ENCODE data around the gene MUCL1. TPM values are rescaled to one million over a fixed set of nuclear protein-coding genes. Genes with fewer than 3 reads are reported as not detected.
A peak's percentile ranks its signal among the peaks of the same experiment; 100 is the strongest.

MUCL1 gene
- not detected for total RNA-seq
- total RNA-seq (2013), result not detected

- WGBS (ENCODE audit: insufficient coverage), result 37% methylated on average over 6 of the region's 6 CpGs
- intact Hi-C loops (cut with micrococcal nuclease), result loop anchor here (1.0 to 2.0 kb wide), 4 partner anchors 104 to 219 kb away; no protein-coding TSS in a partner anchor
- Histone ChIP-seq H3K9me3 (ENCODE audit: control insufficient read depth, insufficient read depth, low read length) (no peaks in the 10 kb centered on the region), H3K4me1 (ENCODE audit: control insufficient read depth, insufficient read depth, low read length) (no peaks in the 10 kb centered on the region), H3K36me3 (ENCODE audit: control insufficient read depth, insufficient read depth, low read length) (no peaks in the 10 kb centered on the region), H3K4me3 (ENCODE audit: low read length) (no peak within 1 kb of the TSS), H3K27me3 (ENCODE audit: control insufficient read depth, insufficient read depth, low read length) (no peaks in the 10 kb centered on the region), H3K27ac (ENCODE audit: low read length) (no peak within 1 kb of the TSS)
- peak; percentile 98 to 100 (median 100) for ATAC-seq
- Mint-ChIP-seq H3K4me3 (no peak within 1 kb of the TSS), H3K27me3 (ENCODE audit: low read depth in 2 of 2) (no peaks in the 10 kb centered on the region), H3K4me1 (peaks cover 6 to 8% of the 10 kb centered on the region in 2 donors), H3K27ac (peak within 1 kb of the TSS in 1 of 2 donors; percentile 21), H3K36me3 (no peaks in the 10 kb centered on the region), H3K9me3 (no peaks in the 10 kb centered on the region)
- DNase-seq, result peak; percentile 39 to 85
- peak; percentile 96 for TF ChIP-seq CTCF (IDR thresholded peaks at IDR 0.05)
Measured at GRCh38 chr12:54853933-54854538, at the start of gene MUCL1. MUCL1 (plus strand) TSS chr12:54854516; CDS start chr12:54854583, 67 bp downstream.

- WGBS (ENCODE audit: insufficient coverage), result 92% methylated on average over 3 of the region's 3 CpGs
- Histone ChIP-seq H3K36me3 (ENCODE audit: control insufficient read depth, insufficient read depth, low read length) (no peaks in the 10 kb centered on the region), H3K9me3 (ENCODE audit: control insufficient read depth, insufficient read depth, low read length) (peaks cover 5% of the 10 kb centered on the region), H3K4me3 (ENCODE audit: low read length) (no peak overlapping the region), H3K27ac (ENCODE audit: low read length) (no peak overlapping the region), H3K27me3 (ENCODE audit: control insufficient read depth, insufficient read depth, low read length) (no peaks in the 10 kb centered on the region), H3K4me1 (ENCODE audit: control insufficient read depth, insufficient read depth, low read length) (no peaks in the 10 kb centered on the region)
- no peak overlapping the region for H3K27ac Mint-ChIP-seq
- DNase-seq (no peak), ATAC-seq (no peak)
- intact Hi-C loops (cut with micrococcal nuclease), result no loop called here
- peaks cover 0 to 2% of the 10 kb centered on the region in 2 donors for H3K9me3 Mint-ChIP-seq
- no peak for TF ChIP-seq CTCF (IDR thresholded peaks at IDR 0.05)
- no peak overlapping the region for H3K4me3 Mint-ChIP-seq
- H3K27me3 Mint-ChIP-seq (ENCODE audit: low read depth in 2 of 2), result peaks cover 0 to 15% of the 10 kb centered on the region in 2 donors
- H3K36me3 Mint-ChIP-seq, result no peaks in the 10 kb centered on the region
- no peaks in the 10 kb centered on the region for H3K4me1 Mint-ChIP-seq
Measured at GRCh38 chr12:54821676-54822075, 32.6 kb upstream of the MUCL1 start.

GRCh38 chr12:54824402-54824801 is 29.9 kb upstream of the MUCL1 start:
- Mint-ChIP-seq H3K27me3 (ENCODE audit: low read depth in 2 of 2) (peaks cover 3 to 17% of the 10 kb centered on the region in 2 donors), H3K4me3 (no peak overlapping the region), H3K36me3 (no peaks in the 10 kb centered on the region), H3K9me3 (peaks cover 0 to 2% of the 10 kb centered on the region in 2 donors), H3K4me1 (no peaks in the 10 kb centered on the region), H3K27ac (no peak overlapping the region)
- DNase-seq, result no peak
- no peak for ATAC-seq
- Histone ChIP-seq H3K27ac (ENCODE audit: low read length) (no peak overlapping the region), H3K27me3 (ENCODE audit: control insufficient read depth, insufficient read depth, low read length) (no peaks in the 10 kb centered on the region), H3K36me3 (ENCODE audit: control insufficient read depth, insufficient read depth, low read length) (no peaks in the 10 kb centered on the region), H3K9me3 (ENCODE audit: control insufficient read depth, insufficient read depth, low read length) (peaks cover 5% of the 10 kb centered on the region), H3K4me3 (ENCODE audit: low read length) (no peak overlapping the region), H3K4me1 (ENCODE audit: control insufficient read depth, insufficient read depth, low read length) (no peaks in the 10 kb centered on the region)
- no peak for TF ChIP-seq CTCF (IDR thresholded peaks at IDR 0.05)
- WGBS (ENCODE audit: insufficient coverage), result 100% methylated on average over 2 of the region's 2 CpGs
- intact Hi-C loops (cut with micrococcal nuclease), result no loop called here

GRCh38 chr12:54829511-54829910 is 24.8 kb upstream of the MUCL1 start:
- intact Hi-C loops (cut with micrococcal nuclease), result no loop called here

More at GRCh38 chr12:54829511-54829910, 24.8 kb upstream of the MUCL1 start:
- Mint-ChIP-seq H3K36me3 (no peaks in the 10 kb centered on the region), H3K4me3 (no peak overlapping the region), H3K9me3 (no peaks in the 10 kb centered on the region), H3K27ac (no peak overlapping the region), H3K4me1 (no peaks in the 10 kb centered on the region), H3K27me3 (ENCODE audit: low read depth in 2 of 2) (peaks cover 8 to 12% of the 10 kb centered on the region in 2 donors)
- H3K4me3 ChIP-seq (ENCODE audit: low read length), result no peak overlapping the region
- ATAC-seq (no peak), DNase-seq (no peak)
- H3K9me3 ChIP-seq (ENCODE audit: control insufficient read depth, insufficient read depth, low read length), result no peaks in the 10 kb centered on the region
- no peak for TF ChIP-seq CTCF (IDR thresholded peaks at IDR 0.05)
- H3K4me1 ChIP-seq (ENCODE audit: control insufficient read depth, insufficient read depth, low read length), result no peaks in the 10 kb centered on the region
- H3K36me3 ChIP-seq (ENCODE audit: control insufficient read depth, insufficient read depth, low read length), result no peaks in the 10 kb centered on the region
- peaks cover 2% of the 10 kb centered on the region for H3K27me3 ChIP-seq (ENCODE audit: control insufficient read depth, insufficient read depth, low read length)
- 96% methylated on average over 4 of the region's 5 CpGs for WGBS (ENCODE audit: insufficient coverage)
- H3K27ac ChIP-seq (ENCODE audit: low read length), result no peak overlapping the region
